ENCODE measurements around the gene CTNND2. TPM values are rescaled to one million over a fixed set of nuclear protein-coding genes. Genes with fewer than 3 reads are reported as not detected.

CTNND2 gene
- total RNA-seq, 1 donor from 2014 or later = 6.9 TPM

DNA sequence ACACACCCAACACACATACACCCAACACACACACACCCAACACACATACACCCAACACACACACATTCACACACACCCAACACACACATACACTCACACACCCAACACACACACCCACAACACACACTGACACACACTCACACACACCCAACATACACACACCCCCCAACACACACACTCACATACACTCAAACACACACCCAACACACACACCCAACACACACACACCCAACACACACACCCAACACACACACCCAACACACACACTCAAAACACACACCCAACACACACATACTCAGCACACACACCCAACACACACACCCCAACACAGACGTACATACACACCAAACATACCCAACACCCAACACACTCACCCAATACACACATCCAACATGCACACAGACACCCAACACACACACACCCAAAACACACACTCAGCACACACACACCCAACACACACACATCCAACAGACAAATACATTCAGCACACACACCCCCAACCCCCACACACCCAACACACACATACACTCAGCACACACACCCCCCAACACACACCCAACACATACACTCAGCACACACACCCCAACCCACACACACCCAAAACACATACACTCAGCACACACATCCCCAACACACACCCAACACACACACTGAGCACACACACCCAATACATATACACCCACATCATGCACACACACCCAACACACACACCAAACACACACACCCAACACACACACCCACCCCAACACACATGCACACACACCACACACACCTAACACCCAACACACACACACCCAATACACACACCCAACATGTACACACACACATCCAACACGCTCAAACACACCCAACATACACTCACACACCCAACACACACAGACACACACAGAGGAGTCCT lies 663.7 kb downstream of the CTNND2 start:
- TF ChIP-seq, protein P1, sequence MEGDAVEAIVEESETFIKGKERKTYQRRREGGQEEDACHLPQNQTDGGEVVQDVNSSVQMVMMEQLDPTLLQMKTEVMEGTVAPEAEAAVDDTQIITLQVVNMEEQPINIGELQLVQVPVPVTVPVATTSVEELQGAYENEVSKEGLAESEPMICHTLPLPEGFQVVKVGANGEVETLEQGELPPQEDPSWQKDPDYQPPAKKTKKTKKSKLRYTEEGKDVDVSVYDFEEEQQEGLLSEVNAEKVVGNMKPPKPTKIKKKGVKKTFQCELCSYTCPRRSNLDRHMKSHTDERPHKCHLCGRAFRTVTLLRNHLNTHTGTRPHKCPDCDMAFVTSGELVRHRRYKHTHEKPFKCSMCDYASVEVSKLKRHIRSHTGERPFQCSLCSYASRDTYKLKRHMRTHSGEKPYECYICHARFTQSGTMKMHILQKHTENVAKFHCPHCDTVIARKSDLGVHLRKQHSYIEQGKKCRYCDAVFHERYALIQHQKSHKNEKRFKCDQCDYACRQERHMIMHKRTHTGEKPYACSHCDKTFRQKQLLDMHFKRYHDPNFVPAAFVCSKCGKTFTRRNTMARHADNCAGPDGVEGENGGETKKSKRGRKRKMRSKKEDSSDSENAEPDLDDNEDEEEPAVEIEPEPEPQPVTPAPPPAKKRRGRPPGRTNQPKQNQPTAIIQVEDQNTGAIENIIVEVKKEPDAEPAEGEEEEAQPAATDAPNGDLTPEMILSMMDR (IDR thresholded peaks at IDR 0.05) = no peak
- ATAC-seq = peak; percentile 32
- H3K27me3 ChIP-seq = no peaks in the 10 kb centered on the region
- H3K36me3 ChIP-seq = no peaks in the 10 kb centered on the region
- no peak overlapping the region for H3K27ac ChIP-seq
- intact Hi-C loops (cut with DNase I) = no loop called here
- H3K4me1 ChIP-seq = no peaks in the 10 kb centered on the region
- H3K9me3 ChIP-seq = no peaks in the 10 kb centered on the region
- no peak overlapping the region for H3K4me3 ChIP-seq
- DNase-seq = no peak

- DNase-seq = no peak
- intact Hi-C loops (cut with DNase I) = no loop called here
- Histone ChIP-seq H3K9me3 (no peaks in the 10 kb centered on the region), H3K27ac (no peak overlapping the region), H3K4me3 (no peak overlapping the region), H3K27me3 (no peaks in the 10 kb centered on the region), H3K36me3 (no peaks in the 10 kb centered on the region), H3K4me1 (no peaks in the 10 kb centered on the region)
- TF ChIP-seq, protein P1 (IDR thresholded peaks at IDR 0.05) = no peak
- peak; percentile 18 for ATAC-seq
Observed at GRCh38 chr5:11239261-11240015, 664.8 kb downstream of the CTNND2 start.

GRCh38 chr5:11234501-11234911 lies 669.7 kb downstream of the CTNND2 start:
- DNase-seq (no peak), ATAC-seq (peak; percentile 72)
- intact Hi-C loops (cut with DNase I) = no loop called here
- Histone ChIP-seq H3K9me3 (no peaks in the 10 kb centered on the region), H3K4me1 (no peaks in the 10 kb centered on the region), H3K36me3 (no peaks in the 10 kb centered on the region), H3K27ac (no peak overlapping the region), H3K27me3 (no peaks in the 10 kb centered on the region), H3K4me3 (no peak overlapping the region)
- TF ChIP-seq, protein P1 (IDR thresholded peaks at IDR 0.05) = no peak

- H3K36me3 ChIP-seq = no peaks in the 10 kb centered on the region
- no peaks in the 10 kb centered on the region for H3K27me3 ChIP-seq
- H3K27ac ChIP-seq = no peak overlapping the region
- H3K4me3 ChIP-seq = no peak overlapping the region
- no peaks in the 10 kb centered on the region for H3K4me1 ChIP-seq
- TF ChIP-seq, protein P1 (IDR thresholded peaks at IDR 0.05) = no peak
- ATAC-seq (no peak), DNase-seq (no peak)
- intact Hi-C loops (cut with DNase I) = no loop called here
- H3K9me3 ChIP-seq = no peaks in the 10 kb centered on the region
Observed at GRCh38 chr5:11230890-11231289, 673.4 kb downstream of the CTNND2 start.

DNA sequence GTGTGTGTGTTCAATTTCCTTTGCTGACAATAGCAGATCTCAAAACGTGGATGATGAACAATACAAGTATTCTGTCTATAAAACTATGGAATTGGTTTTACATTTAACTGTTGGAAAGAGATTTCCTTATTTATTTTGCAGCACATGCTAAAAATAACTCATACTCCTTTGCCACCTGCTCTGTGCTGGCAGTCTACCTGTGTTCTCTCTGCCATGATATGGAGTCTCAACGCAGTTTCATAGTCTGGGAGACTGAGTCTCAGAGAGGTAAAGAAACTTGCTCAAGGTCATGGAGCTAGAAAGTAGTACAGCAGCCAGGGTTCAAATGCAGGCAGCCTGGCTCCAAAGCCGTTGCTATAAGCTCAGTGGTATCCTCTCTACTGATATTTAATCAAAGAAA lies 677.2 kb downstream of the CTNND2 start:
- Histone ChIP-seq H3K4me3 (no peak overlapping the region), H3K4me1 (no peaks in the 10 kb centered on the region), H3K27me3 (no peaks in the 10 kb centered on the region), H3K9me3 (no peaks in the 10 kb centered on the region), H3K36me3 (no peaks in the 10 kb centered on the region), H3K27ac (no peak overlapping the region)
- TF ChIP-seq, protein P1 (IDR thresholded peaks at IDR 0.05) = no peak
- DNase-seq (no peak), ATAC-seq (no peak)
- intact Hi-C loops (cut with DNase I) = no loop called here
